ENCODE data around the gene GPRC5C.

Gene GPRC5C

GRCh38 chr17:74453665-74454196, 21.8 kb downstream of the GPRC5C start:
- peak; percentile 82 for DNase-seq

- no peak for DNase-seq
Measured at GRCh38 chr17:74454197-74455024, 22.5 kb downstream of the GPRC5C start.

GRCh38 chr17:74455025-74455545, 23.2 kb downstream of the GPRC5C start:
- no peak for DNase-seq

- DNase-seq: no peak
Measured at GRCh38 chr17:74455821-74456220, 23.9 kb downstream of the GPRC5C start.

GRCh38 chr17:74457146-74457819, 25.4 kb downstream of the GPRC5C start:
- peak; percentile 81 for DNase-seq

GRCh38 chr17:74457820-74458166, 25.9 kb downstream of the GPRC5C start:
- DNase-seq: no peak

GRCh38 chr17:74458835-74459234, 26.9 kb downstream of the GPRC5C start:
- DNase-seq: no peak

- no peak for DNase-seq
Measured at GRCh38 chr17:74459622-74460021, 27.7 kb downstream of the GPRC5C start.

GRCh38 chr17:74460241-74460640, 28.4 kb downstream of the GPRC5C start:
- no peak for DNase-seq

- DNase-seq: no peak
Measured at GRCh38 chr17:74460996-74461395, 29.1 kb downstream of the GPRC5C start.

GRCh38 chr17:74461611-74462010, 29.7 kb downstream of the GPRC5C start:
- no peak for DNase-seq

- no peak for DNase-seq
Measured at GRCh38 chr17:74464730-74465377, 33.0 kb downstream of the GPRC5C start.

GRCh38 chr17:74465378-74466110, 33.7 kb downstream of the GPRC5C start:
- no peak for DNase-seq

- peak; percentile 32 for DNase-seq
Measured at GRCh38 chr17:74466111-74466827, 34.4 kb downstream of the GPRC5C start, which contains the start of gene CD300A. Gene CD300A (plus strand): TSS chr17:74466634. CDS start chr17:74466704, 70 bp downstream.

GRCh38 chr17:74466828-74467184, 34.9 kb downstream of the GPRC5C start:
- no peak for DNase-seq

GRCh38 chr17:74467221-74467951, 35.5 kb downstream of the GPRC5C start:
- peak; percentile 23 for DNase-seq

GRCh38 chr17:74471341-74471740, 39.5 kb downstream of the GPRC5C start:
- no peak for DNase-seq

- no peak for DNase-seq
Measured at GRCh38 chr17:74472890-74473289, 41.0 kb downstream of the GPRC5C start.

- no peak for DNase-seq
Measured at GRCh38 chr17:74473294-74473693, 41.4 kb downstream of the GPRC5C start.

- no peak for DNase-seq
Measured at GRCh38 chr17:74474043-74474792, 42.3 kb downstream of the GPRC5C start.
